ENCODE results near the gene C19orf12. TPM values are rescaled to one million over a fixed set of nuclear protein-coding genes. Genes with fewer than 3 reads are reported as not detected.
"Not testable (repeated sequence)": the region's sequence is repeated elsewhere in the genome, so short reads cannot be mapped to it uniquely, and the experiment has no call there.

Gene C19orf12
- total RNA-seq, 1 donor from 2014 or later, result 14.2 TPM

- no peak for DNase-seq (ENCODE audit: extremely low spot score in 2 of 2)
- no peaks in the 10 kb centered on the region for H3K9me3 ChIP-seq
- H3K27ac ChIP-seq, result peak overlapping the region; percentile 56
- no peaks in the 10 kb centered on the region for H3K27me3 ChIP-seq
- peaks cover 88% of the 10 kb centered on the region for H3K4me1 ChIP-seq
- intact Hi-C loops (cut with DNase I), result no loop called here
- no peak overlapping the region for H3K4me3 ChIP-seq
- TF ChIP-seq POLR2A (IDR thresholded peaks at IDR 0.05), result no peak
- peak in 1 of 2 donors; percentile 51 for TF ChIP-seq POLR2AphosphoS5 (IDR thresholded peaks at IDR 0.05; ENCODE audit: insufficient read depth in 1 of 2, low read depth in 1 of 2)
- H3K36me3 ChIP-seq, result peaks cover 0 to 28% of the 10 kb centered on the region in 2 donors
Measured at GRCh38 chr19:29671393-29672160, 43.5 kb downstream of the C19orf12 start.

GRCh38 chr19:29671026-29671392, 44.1 kb downstream of the C19orf12 start:
- H3K9me3 ChIP-seq; H3K27me3 ChIP-seq; DNase-seq (ENCODE audit: extremely low spot score in 2 of 2); intact Hi-C loops (cut with DNase I); H3K4me3 ChIP-seq: not testable (repeated sequence)
- Histone ChIP-seq H3K36me3 (peaks cover 0 to 23% of the 10 kb centered on the region in 2 donors), H3K27ac (peak overlapping the region; percentile 27), H3K4me1 (peaks cover 82% of the 10 kb centered on the region)

GRCh38 chr19:29670255-29670654, 44.8 kb downstream of the C19orf12 start:
- Histone ChIP-seq H3K27me3 (no peaks in the 10 kb centered on the region), H3K4me3 (no peak overlapping the region), H3K9me3 (no peaks in the 10 kb centered on the region), H3K36me3 (peaks cover 0 to 15% of the 10 kb centered on the region in 2 donors), H3K4me1 (peaks cover 75% of the 10 kb centered on the region), H3K27ac (no peak overlapping the region)
- DNase-seq (ENCODE audit: extremely low spot score in 2 of 2), result no peak
- intact Hi-C loops (cut with DNase I), result no loop called here
- TF ChIP-seq POLR2A (IDR thresholded peaks at IDR 0.05) (no peak), POLR2AphosphoS5 (IDR thresholded peaks at IDR 0.05; ENCODE audit: insufficient read depth in 1 of 2, low read depth in 1 of 2) (no peak), CTCF (IDR thresholded peaks at IDR 0.05) (no peak)

- H3K27me3 ChIP-seq, result no peaks in the 10 kb centered on the region
- intact Hi-C loops (cut with DNase I), result loop anchor here (10.0 kb wide), 1 partner anchor 46 kb away; the partner anchor contains the start of gene C19orf12
- TF ChIP-seq POLR2A (IDR thresholded peaks at IDR 0.05) (no peak), POLR2AphosphoS5 (IDR thresholded peaks at IDR 0.05; ENCODE audit: insufficient read depth in 1 of 2, low read depth in 1 of 2) (no peak), CTCF (IDR thresholded peaks at IDR 0.05) (no peak)
- peak overlapping the region; percentile 97 for H3K27ac ChIP-seq
- no peaks in the 10 kb centered on the region for H3K9me3 ChIP-seq
- H3K36me3 ChIP-seq, result peaks cover 0 to 3% of the 10 kb centered on the region in 2 donors
- no peak for DNase-seq (ENCODE audit: extremely low spot score in 2 of 2)
- peaks cover 77% of the 10 kb centered on the region for H3K4me1 ChIP-seq
- H3K4me3 ChIP-seq, result no peak overlapping the region
Measured at GRCh38 chr19:29668746-29669609, 46.1 kb downstream of the C19orf12 start.

- no peaks in the 10 kb centered on the region for H3K9me3 ChIP-seq
- H3K27me3 ChIP-seq, result no peaks in the 10 kb centered on the region
- peaks cover 81% of the 10 kb centered on the region for H3K4me1 ChIP-seq
- no peak for DNase-seq (ENCODE audit: extremely low spot score in 2 of 2)
- TF ChIP-seq POLR2A (IDR thresholded peaks at IDR 0.05) (no peak), POLR2AphosphoS5 (IDR thresholded peaks at IDR 0.05; ENCODE audit: insufficient read depth in 1 of 2, low read depth in 1 of 2) (peak in 1 of 2 donors; percentile 21)
- intact Hi-C loops (cut with DNase I), result loop anchor here (10.0 kb wide), 1 partner anchor 47 kb away; the partner anchor contains the start of gene C19orf12
- H3K36me3 ChIP-seq, result no peaks in the 10 kb centered on the region
- H3K4me3 ChIP-seq, result no peak overlapping the region
- H3K27ac ChIP-seq, result peak overlapping the region; percentile 97
Measured at GRCh38 chr19:29667901-29668341, 47.1 kb downstream of the C19orf12 start.

GRCh38 chr19:29667387-29667783, 47.7 kb downstream of the C19orf12 start:
- intact Hi-C loops (cut with DNase I), result loop anchor here (10.0 kb wide), 1 partner anchor 47 kb away; the partner anchor contains the start of gene C19orf12
- Histone ChIP-seq H3K4me3 (peak overlapping the region; percentile 87 to 96), H3K36me3 (no peaks in the 10 kb centered on the region), H3K27ac (peak overlapping the region; percentile 97), H3K27me3 (no peaks in the 10 kb centered on the region), H3K4me1 (peaks cover 81% of the 10 kb centered on the region), H3K9me3 (no peaks in the 10 kb centered on the region)
- TF ChIP-seq CTCF (IDR thresholded peaks at IDR 0.05) (no peak), POLR2AphosphoS5 (IDR thresholded peaks at IDR 0.05; ENCODE audit: insufficient read depth in 1 of 2, low read depth in 1 of 2) (no peak), POLR2A (IDR thresholded peaks at IDR 0.05) (no peak)
- DNase-seq (ENCODE audit: extremely low spot score in 2 of 2), result no peak

All from vagina (tissue), 2 donors.